Keratinocyte (primary cell): ENCODE measurements around the gene RAI14. TPM values are rescaled to one million over a fixed set of nuclear protein-coding genes. Genes with fewer than 3 reads are reported as not detected.
"Not testable (repeated sequence)": the region's sequence is repeated elsewhere in the genome, so short reads cannot be mapped to it uniquely, and the experiment has no call there.

Experiments used
- DNase-seq: peaks from one replicate; pipeline ENCODE4 v3.0.0-alpha.2; 2011; ENCODE audit warnings: low read depth, missing footprints, low spot score
- FAIRE-seq: peaks from 2 replicates; lab custom pipeline; 2011; peaks lifted over from hg19 to GRCh38; lab: Jason Lieb, UNC
- H2AFZ ChIP-seq: 2 replicates; pipeline ENCODE4 v1.6.0; 2012; ENCODE audit warnings: low read length, control low read depth, inconsistent platforms; ENCODE audit not compliant: control insufficient read depth
- H3K27ac ChIP-seq: 2 replicates; pipeline ENCODE4 v1.5.1; 2011; ENCODE audit warnings: low read length; ENCODE audit not compliant: control insufficient read depth, insufficient read depth
- H3K27me3 ChIP-seq: 3 replicates; pipeline ENCODE4 v1.6.0; 2011; ENCODE audit warnings: low read length; ENCODE audit not compliant: control insufficient read depth, insufficient read depth; ENCODE audit errors: extremely low read depth
- H3K36me3 ChIP-seq, 2 experiments: 2 replicates in 1 of 2; 3 replicates in 1 of 2; pipeline ENCODE4 v1.5.1; 2011; ENCODE audit warnings: low read length in 2 of 2, mild to moderate bottlenecking in 1 of 2; ENCODE audit not compliant: control insufficient read depth in 2 of 2, insufficient read depth in 2 of 2; ENCODE audit errors: extremely low read depth in 1 of 2
- H3K4me1 ChIP-seq: 3 replicates; pipeline ENCODE4 v1.5.1; 2011; ENCODE audit warnings: low read length; ENCODE audit not compliant: control insufficient read depth, insufficient read depth; ENCODE audit errors: extremely low read depth
- H3K4me2 ChIP-seq: 3 replicates; pipeline ENCODE4 v1.6.0; 2011; ENCODE audit warnings: low read depth, low read length; ENCODE audit not compliant: control insufficient read depth, insufficient read depth; ENCODE audit errors: extremely low read depth
- H3K4me3 ChIP-seq, 3 experiments: fragments of 200-600 bp in 1 of 3; sonication (generic) in 1 of 3; 2 replicates in 2 of 3; 3 replicates in 1 of 3; pipeline ENCODE4 v1.5.1; 2011 to 2016; ENCODE audit warnings: low read length in 3 of 3, mild to moderate bottlenecking in 3 of 3, control low read depth in 2 of 3, inconsistent platforms in 1 of 3, low read depth in 1 of 3, mixed read lengths in 1 of 3, mixed run types in 1 of 3, moderate library complexity in 1 of 3; ENCODE audit not compliant: control insufficient read depth in 2 of 3, insufficient read depth in 2 of 3; ENCODE audit errors: extremely low read depth in 1 of 3
- H3K79me2 ChIP-seq: 2 replicates; pipeline ENCODE4 v1.6.0; 2012; ENCODE audit warnings: low read length; ENCODE audit not compliant: control insufficient read depth, insufficient read depth
- H3K9ac ChIP-seq: 3 replicates; pipeline ENCODE4 v1.6.0; 2011; ENCODE audit warnings: low read length; ENCODE audit not compliant: control insufficient read depth, insufficient read depth; ENCODE audit errors: extremely low read depth
- H3K9me1 ChIP-seq: 3 replicates; pipeline ENCODE4 v1.6.0; 2011; ENCODE audit warnings: low read length; ENCODE audit not compliant: control insufficient read depth, insufficient read depth; ENCODE audit errors: extremely low read depth
- H3K9me3 ChIP-seq: 2 replicates; pipeline ENCODE4 v1.5.1; 2012; ENCODE audit warnings: low read depth, low read length; ENCODE audit not compliant: control insufficient read depth
- H4K20me1 ChIP-seq: 3 replicates; pipeline ENCODE4 v1.6.0; 2011; ENCODE audit warnings: low read length; ENCODE audit not compliant: control insufficient read depth, insufficient read depth; ENCODE audit errors: extremely low read depth
- EZH2 ChIP-seq: IDR thresholded peaks from one replicate; pipeline ENCODE4 v1.6.1; 2012; ENCODE audit warnings: inconsistent platforms, mild to moderate bottlenecking, low read length, moderate library complexity
- dilution Hi-C: fragments of 300-500 bp; cut with MboI; formaldehyde crosslinking; loops from one replicate; pipeline ENCODE4 v1.7.0; 2020; ENCODE audit warnings: low sequenced_read_pairs; ENCODE audit not compliant: extremely low pct_ligation_motif_present
- polyA plus RNA-seq, 5 experiments: library from polyadenylated mRNA; depleted of rRNA in 3 of 5; stranded (reverse) in 3 of 5; stranded (forward) in 1 of 5; unstranded in 1 of 5; fragments of >200 nt; gene quantifications; 1 replicate in 1 of 5; 2 replicates in 3 of 5; 3 replicates in 1 of 5; pipeline versions ENCODE4 v1.2.1 to v1.2.3, GENCODE V29; 2011 to 2012; ENCODE audit warnings: missing spikeins in 2 of 5, low read depth in 1 of 5, low replicate concordance in 1 of 5
- TF ChIP-seq, protein P1 (sequence below), 3 experiments: IDR thresholded peaks in 1 of 3; conservative IDR thresholded peaks in 1 of 3; optimal IDR thresholded peaks in 1 of 3; 2 replicates in 2 of 3; 3 replicates in 1 of 3; pipeline versions ENCODE3 to v1.5.1; 2011; ENCODE audit warnings: low read length in 3 of 3, mild to moderate bottlenecking in 3 of 3, moderate library complexity in 2 of 3, control low read depth in 1 of 3, inconsistent platforms in 1 of 3; ENCODE audit not compliant: insufficient read depth in 2 of 3; ENCODE audit errors: extremely low read depth in 1 of 3

RAI14 gene
- polyA plus RNA-seq, 1 donor (not counting 4 experiments of a cell fraction or from before 2014, with no cell fraction given), result 31.4 TPM

DNA sequence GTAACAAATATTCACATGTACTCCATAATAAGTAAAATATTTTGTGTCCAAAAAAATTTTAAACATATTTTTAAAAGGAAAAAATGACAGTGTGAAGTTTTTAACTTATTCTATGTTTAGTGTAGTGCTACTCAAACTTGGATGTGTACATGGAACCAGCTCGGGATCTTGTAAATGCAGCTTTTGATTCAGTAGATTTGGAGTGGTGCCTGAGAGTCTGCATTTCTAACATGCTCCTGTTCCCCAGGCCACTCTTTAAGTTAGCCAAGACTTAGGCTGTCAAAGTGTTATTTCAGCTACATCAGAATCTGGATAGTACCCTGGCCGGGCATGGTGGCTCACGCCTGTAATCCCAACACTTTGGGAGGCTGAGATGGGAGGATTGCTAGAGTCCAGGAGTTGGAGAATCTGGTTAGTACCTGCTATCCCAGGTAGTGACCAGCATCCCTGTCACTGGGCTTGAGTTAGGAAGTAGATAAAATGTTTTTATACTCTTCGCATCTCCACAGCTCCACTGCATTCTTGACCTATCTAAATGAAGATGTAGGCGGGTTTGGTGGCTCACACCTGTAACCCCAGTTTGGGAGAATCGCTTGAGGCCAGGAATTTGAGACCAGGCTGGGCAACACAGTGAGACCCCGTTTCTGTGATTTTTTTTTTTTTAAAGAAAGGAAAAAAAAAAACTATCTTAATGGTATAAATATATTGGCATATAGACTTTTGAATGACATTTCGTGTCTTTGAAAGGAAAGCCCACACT, 122.1 kb downstream of the RAI14 start:
- H3K4me3 ChIP-seq, result no peak overlapping the region
- no peak for FAIRE-seq
- dilution Hi-C loops, result no loop called here
- DNase-seq, result no peak
- H3K79me2 ChIP-seq, result no peaks in the 10 kb centered on the region
- H3K27ac ChIP-seq, result no peak overlapping the region
- H3K9ac ChIP-seq, result no peak overlapping the region
- H3K9me1 ChIP-seq, result no peaks in the 10 kb centered on the region
- H3K4me1 ChIP-seq, result no peaks in the 10 kb centered on the region
- H3K27me3 ChIP-seq, result no peaks in the 10 kb centered on the region
- H3K36me3 ChIP-seq, result no peaks in the 10 kb centered on the region
- no peaks in the 10 kb centered on the region for H3K9me3 ChIP-seq
- H3K4me2 ChIP-seq, result no peak overlapping the region
- TF ChIP-seq EZH2, result no peak
- TF ChIP-seq, protein P1, sequence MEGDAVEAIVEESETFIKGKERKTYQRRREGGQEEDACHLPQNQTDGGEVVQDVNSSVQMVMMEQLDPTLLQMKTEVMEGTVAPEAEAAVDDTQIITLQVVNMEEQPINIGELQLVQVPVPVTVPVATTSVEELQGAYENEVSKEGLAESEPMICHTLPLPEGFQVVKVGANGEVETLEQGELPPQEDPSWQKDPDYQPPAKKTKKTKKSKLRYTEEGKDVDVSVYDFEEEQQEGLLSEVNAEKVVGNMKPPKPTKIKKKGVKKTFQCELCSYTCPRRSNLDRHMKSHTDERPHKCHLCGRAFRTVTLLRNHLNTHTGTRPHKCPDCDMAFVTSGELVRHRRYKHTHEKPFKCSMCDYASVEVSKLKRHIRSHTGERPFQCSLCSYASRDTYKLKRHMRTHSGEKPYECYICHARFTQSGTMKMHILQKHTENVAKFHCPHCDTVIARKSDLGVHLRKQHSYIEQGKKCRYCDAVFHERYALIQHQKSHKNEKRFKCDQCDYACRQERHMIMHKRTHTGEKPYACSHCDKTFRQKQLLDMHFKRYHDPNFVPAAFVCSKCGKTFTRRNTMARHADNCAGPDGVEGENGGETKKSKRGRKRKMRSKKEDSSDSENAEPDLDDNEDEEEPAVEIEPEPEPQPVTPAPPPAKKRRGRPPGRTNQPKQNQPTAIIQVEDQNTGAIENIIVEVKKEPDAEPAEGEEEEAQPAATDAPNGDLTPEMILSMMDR (optimal IDR thresholded peaks at IDR 0.05 in 1 of 3, IDR thresholded peaks at IDR 0.05 in 1 of 3, conservative IDR thresholded peaks at IDR 0.05 in 1 of 3; ENCODE audit: extremely low read depth in 1 of 3, insufficient read depth in 2 of 3, low read length in 3 of 3), result no peak
- H2AFZ ChIP-seq, result no peak overlapping the region
- no peaks in the 10 kb centered on the region for H4K20me1 ChIP-seq

DNA sequence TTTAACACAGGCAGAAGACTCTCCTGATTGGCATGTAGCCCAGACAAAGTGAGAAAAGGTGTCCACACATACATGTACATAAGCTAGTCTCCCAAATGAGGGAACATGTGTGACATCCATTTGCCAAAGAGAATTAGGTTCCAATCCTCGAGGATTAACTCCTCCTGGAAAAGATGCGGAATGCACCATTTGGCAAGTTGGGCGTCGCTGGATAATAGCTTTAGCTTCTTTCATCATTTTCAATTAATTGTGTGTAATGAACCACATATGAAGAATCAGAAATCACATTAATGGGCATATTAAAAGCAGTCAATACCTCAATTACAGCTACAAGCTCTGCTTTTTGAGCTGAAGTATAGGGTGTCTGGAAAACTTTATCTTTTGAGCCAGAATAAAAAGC, 127.8 kb downstream of the RAI14 start:
- H3K9me3 ChIP-seq, H2AFZ ChIP-seq, DNase-seq, H3K4me1 ChIP-seq, H3K36me3 ChIP-seq, H3K27me3 ChIP-seq, FAIRE-seq, dilution Hi-C loops, H3K4me3 ChIP-seq, H3K9ac ChIP-seq, H3K4me2 ChIP-seq, H3K79me2 ChIP-seq, H3K27ac ChIP-seq, H4K20me1 ChIP-seq, H3K9me1 ChIP-seq: not testable (repeated sequence)

DNA sequence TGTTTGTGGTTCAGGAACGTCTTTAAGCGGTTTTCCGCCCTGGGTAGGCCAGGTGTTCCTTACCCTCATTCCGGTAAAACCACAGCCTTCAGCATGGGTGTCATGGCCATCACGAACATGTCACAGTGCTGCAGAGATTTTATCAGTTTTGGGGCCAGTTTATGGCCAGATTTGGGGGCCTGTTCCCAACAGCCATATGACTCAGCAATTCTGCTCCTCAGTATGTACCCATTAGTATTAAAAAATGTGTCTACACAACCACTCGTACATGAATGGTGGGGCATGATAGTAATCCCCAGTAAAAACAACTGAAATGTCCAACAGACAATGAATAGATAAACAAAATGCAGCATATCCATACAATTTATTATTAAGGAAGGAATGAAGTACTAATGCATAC, 130.9 kb downstream of the RAI14 start:
- H2AFZ ChIP-seq, result no peak overlapping the region
- no peaks in the 10 kb centered on the region for H3K9me3 ChIP-seq
- DNase-seq (no peak), FAIRE-seq (no peak)
- H3K27me3 ChIP-seq, result no peaks in the 10 kb centered on the region
- H3K27ac ChIP-seq, result no peak overlapping the region
- peaks cover 5% of the 10 kb centered on the region for H3K4me1 ChIP-seq
- H3K9ac ChIP-seq, result no peak overlapping the region
- no peak for TF ChIP-seq EZH2
- TF ChIP-seq, protein P1 (optimal IDR thresholded peaks at IDR 0.05 in 1 of 3, IDR thresholded peaks at IDR 0.05 in 1 of 3, conservative IDR thresholded peaks at IDR 0.05 in 1 of 3; ENCODE audit: extremely low read depth in 1 of 3, insufficient read depth in 2 of 3, low read length in 3 of 3), result no peak
- H3K4me3 ChIP-seq, result no peak overlapping the region
- no peak overlapping the region for H3K4me2 ChIP-seq
- H3K36me3 ChIP-seq, result no peaks in the 10 kb centered on the region
- H3K79me2 ChIP-seq, result no peaks in the 10 kb centered on the region
- no peaks in the 10 kb centered on the region for H3K9me1 ChIP-seq
- no peaks in the 10 kb centered on the region for H4K20me1 ChIP-seq
- dilution Hi-C loops, result no loop called here
